Colon (tissue), 2 donors: ENCODE data around the gene STXBP5.
A peak's percentile ranks its signal among the peaks of the same experiment; 100 is the strongest.
"Not testable (repeated sequence)": the region's sequence is repeated elsewhere in the genome, so short reads cannot be mapped to it uniquely, and the experiment has no call there.

Experiments used
- FAIRE-seq: peaks from 2 replicates; lab custom pipeline; 2012; peaks lifted over from hg19 to GRCh38; lab: Jason Lieb, UNC
- donor health status: control.
- donor health status: control.

Gene STXBP5

DNA sequence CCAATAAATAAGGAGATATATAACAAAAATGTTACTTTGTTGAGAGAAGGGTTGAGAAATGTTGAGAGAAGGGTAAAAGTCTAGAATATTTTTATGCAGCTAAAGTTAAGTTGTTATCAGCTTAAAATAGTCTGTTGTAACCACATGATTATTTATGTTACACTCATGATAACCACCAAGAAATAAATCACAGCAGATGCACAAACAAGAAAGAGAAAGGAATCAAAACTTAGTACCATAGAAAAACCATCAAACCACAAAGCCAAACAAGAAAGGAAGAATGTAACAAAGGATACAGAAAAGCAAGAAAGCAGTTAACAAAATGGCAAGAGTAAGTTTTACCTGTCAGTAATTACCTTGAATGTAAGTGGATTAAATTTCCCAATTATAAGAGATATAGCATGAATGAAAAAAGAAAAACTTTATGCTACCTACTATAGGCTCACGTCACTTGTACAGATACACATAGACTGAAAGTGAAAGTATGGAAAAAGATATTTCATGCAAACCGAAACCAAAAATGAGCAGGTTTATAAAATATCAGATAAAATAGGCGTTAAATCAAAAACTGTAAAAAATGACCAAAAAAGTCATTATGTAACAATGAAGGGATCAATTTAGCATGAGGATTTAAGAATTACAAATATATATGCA is 93.6 kb downstream of the STXBP5 start:
- FAIRE-seq, result no peak

DNA sequence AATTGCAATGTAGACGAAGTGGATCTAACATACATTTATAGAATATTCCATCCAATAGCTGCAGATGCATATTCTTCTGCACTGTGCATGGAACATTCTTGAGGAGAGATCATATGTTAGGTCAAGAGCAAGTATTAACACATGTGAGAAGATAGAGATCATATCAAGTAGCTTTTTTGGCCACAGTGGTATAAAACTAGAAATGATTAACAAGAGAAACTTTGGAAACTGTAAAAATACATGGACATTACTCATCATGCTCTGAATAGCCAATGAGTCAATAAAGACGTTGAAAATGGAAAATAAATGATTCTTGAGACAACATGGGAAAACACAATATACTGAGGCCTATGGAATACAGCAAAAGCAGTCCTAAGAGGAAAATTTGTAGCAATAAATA is 94.2 kb downstream of the STXBP5 start:
- no peak for FAIRE-seq

DNA sequence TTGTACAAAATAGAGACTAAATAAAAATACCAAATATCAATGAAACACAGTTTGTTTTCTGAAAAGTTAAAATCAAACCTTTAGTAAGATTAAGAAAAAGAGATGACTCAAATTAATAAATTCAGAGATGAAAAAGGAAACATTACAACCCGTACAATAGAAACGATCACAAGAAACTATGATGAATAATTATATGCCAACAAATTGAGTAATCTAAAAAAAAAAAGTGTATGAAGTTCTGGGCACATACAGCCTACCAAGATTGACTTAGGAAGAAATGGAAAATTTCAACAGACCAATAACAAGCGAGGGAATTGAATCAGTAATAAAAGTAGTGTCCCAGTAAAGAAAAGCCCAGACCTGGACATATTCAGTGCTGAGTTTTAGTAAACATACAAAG is 94.8 kb downstream of the STXBP5 start:
- FAIRE-seq, result no peak

GRCh38 chr6:147301070-147301469 is 96.9 kb downstream of the STXBP5 start:
- no peak for FAIRE-seq

- no peak for FAIRE-seq
Observed at GRCh38 chr6:147304016-147304415, 99.8 kb downstream of the STXBP5 start.

DNA sequence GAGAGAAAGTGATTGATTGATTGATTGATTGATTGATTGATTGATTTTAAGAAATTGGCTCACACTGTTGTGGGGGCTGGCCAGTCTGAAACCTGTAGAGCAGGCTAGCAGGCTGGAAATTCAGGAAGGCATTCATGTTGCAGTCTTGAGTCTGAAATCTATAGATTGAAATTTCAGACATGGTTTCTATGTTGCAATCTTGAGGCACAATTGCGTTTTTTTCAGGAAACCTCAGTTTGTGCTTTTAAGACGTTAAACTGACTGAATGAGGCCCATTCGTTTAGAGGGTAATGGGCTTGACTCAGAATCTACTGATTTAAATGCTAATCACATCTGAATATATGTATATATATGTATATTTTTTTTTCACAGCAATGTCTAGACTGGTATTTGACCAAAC is 106.3 kb downstream of the STXBP5 start:
- no peak for FAIRE-seq

- no peak for FAIRE-seq
Observed at GRCh38 chr6:147311218-147311617, 107.0 kb downstream of the STXBP5 start.

DNA sequence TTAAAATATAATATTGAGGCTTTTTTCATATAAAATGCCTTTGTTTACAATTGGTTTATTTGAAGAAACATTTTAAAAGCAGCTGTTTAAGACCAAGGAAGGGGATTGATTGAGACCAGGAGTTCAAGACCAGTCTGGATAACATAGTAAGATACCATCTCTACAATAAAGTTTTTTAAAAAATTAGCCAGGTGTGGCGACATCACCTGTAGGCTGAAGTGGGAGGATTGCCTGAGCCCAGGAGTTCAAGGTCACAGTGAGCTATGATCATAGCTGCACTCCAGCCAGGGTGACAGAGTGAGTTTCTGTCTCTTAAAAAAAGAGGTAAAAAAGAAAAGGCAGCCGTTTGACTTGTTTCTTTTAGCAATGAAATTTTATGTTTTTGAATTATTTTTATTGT is 117.0 kb downstream of the STXBP5 start:
- no peak for FAIRE-seq

DNA sequence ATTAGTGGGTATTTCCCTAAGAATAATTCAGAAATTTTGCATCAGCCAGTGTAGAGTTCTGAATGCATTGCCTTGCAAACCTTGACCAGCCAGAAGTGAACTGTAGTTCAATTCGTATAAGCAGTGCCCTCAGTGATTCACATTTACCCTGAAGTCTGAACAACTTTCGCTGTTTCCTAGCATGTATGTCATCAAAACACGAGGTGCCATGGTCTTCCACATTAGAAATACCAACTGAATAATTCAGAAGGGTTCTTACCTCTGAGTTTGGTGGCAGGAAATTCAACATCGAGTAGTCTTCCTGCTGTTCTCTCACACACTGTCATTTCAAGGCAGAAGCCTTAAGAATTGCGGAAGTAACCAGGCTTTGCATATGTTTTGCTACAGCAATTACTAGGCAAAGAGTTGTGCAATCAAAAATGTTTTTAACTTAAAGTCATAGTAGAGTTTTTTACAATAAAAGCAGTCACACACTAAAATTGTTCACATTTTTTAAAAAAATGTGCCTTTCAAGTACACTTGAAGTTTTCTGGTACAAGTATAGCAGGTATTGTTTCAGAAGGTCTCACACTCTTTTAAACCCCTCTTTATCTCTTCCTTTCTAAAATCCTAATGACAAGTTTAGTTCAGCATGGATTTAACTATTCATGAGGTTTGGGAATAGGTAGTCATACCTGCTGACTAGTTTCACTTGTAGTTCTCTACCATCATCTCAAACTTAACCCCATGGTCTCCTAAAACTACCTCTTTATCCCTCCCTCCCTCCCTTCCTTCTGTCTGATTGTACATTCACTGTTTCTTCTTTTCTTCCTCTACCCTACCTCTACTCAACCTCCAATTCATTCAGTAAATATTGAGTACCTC is 118.3 kb downstream of the STXBP5 start:
- FAIRE-seq, result peak; percentile 38

DNA sequence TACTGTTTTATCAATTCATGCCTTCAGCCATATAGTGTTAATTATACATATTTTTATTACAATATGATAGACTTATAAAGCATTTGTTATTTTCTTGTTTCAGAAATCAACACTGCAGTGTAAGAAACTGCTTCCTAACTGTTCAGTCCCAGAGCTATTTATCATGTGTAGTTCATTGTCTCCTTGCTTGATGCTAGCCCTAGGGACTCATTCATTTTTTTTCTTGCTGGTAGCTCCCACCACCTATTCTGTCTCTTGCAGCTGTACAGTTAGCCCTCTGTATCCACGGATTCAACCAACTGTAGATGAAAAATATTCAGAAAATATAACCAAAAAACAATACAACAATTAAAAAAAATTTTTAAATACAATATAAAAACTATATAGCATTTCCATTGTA is 121.3 kb downstream of the STXBP5 start:
- no peak for FAIRE-seq

DNA sequence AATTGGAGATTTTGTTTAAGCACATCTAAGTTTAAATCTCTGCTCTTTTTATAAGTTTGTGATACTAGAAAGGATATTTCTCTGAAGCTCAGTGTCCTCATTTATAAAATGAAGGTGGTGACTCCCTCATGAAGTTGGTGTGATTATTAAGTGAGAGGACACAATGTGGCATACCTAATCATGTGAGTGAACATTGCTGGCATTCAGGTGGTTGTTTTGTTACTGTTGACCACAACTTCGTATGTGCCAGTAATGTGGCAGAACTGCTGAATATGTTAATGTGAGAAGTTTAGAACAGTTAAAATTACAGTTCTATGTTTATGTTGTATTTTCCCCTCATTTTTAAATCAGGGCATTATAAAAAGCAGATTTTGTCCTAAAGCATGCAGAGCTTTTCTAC is 127.2 kb downstream of the STXBP5 start:
- FAIRE-seq, result no peak

DNA sequence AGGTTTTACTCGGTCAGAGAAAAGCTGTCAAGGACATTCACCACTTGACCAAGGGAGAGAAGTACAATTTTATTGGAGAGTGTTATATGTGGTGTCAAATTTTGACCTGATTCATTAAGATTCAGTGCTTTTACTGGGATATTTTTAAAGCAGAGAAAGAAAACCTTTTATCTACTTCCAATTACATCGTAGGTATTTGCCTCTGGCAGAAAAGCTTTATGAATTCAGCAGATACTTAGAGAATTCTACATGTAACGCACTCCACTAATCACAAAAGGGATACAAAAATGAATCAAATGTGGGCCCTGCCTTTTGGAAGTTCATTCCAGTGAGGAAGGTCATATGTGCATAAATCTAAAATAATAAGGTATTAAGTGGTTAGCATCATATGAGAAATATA is 133.7 kb downstream of the STXBP5 start:
- FAIRE-seq, result no peak

- no peak for FAIRE-seq
Observed at GRCh38 chr6:147341486-147341885, 137.3 kb downstream of the STXBP5 start.

DNA sequence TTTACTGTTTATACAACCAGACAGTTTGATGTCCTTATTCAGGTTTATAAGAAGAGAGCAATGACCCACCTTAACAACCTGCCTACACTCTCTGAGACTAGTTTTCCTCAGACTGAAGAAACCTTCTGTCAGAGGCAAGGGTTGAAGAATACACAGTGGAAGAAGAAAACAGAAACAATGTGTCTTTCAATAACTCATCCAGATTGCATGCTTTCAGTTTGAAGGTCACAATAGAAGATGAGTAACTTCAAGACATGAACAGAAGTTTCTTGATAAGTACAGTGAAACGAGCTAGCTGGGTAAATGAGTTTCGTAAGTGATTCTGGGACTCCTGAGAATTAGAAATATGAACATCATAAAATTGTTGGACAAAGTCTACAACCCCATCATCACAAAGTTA is 141.7 kb downstream of the STXBP5 start:
- no peak for FAIRE-seq

- FAIRE-seq, result no peak
Observed at GRCh38 chr6:147347179-147347881, 143.1 kb downstream of the STXBP5 start.

DNA sequence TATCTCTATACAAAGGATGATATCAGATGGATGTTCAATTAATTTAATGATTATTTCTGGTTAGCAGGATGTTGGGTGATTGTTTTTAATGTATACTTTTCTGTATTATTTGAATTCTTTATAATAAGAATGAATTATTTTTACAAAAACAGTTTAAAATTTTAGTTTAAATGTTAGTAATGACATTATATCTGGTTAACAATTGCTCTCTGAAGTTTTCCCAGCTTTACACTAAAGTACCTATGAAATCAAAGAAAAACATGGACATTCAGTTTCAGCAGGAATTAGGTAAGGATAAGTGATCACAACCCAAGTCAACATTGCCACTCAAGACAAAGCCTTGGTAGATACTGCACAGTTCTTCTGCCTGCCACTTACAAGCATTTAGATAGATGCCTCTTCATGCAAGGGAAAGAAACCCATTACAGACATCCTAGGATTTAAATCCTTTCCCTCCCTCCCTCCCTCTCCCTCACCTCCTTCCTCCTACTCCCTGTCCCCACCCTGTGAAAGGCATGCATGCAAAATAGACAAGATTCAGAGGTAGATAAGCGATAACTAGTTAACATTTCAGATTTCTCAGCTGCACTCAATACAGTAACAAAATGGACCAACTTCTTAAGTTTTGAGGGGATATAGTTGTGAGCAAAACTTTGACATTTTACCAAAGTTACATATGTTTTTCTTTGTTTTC is 143.8 kb downstream of the STXBP5 start:
- peak; percentile 55 for FAIRE-seq

DNA sequence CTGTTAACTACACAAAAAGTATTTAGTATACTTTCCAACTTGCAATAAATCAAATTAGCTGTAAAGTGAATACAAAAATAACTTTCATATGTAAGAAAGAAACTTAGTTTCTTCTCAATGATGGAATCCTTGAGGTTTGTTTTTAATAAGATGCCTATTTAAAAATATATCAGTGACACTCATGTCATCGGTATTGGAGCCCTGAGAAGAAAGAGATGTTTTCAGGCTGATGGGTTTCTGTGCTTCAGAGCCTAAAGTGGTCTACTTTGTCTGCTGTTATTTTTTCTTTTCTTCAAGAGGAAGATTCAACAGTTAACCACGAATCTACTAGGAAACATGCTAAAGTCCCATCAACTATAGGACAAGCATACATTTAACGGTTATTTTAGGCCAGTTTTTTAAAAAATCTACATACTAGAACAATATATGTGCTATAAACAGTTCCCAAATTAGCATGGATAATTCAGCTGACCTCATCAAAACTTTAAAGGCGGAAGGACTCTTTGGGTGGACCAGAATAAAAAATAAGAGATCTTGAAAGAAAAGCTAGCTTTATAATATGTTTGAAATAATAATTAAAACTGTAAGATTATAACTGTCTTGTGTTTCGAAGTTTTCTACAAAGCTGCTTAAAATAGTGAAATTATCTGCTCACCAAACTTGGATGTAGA is 157.2 kb downstream of the STXBP5 start:
- FAIRE-seq, result peak; percentile 21

DNA sequence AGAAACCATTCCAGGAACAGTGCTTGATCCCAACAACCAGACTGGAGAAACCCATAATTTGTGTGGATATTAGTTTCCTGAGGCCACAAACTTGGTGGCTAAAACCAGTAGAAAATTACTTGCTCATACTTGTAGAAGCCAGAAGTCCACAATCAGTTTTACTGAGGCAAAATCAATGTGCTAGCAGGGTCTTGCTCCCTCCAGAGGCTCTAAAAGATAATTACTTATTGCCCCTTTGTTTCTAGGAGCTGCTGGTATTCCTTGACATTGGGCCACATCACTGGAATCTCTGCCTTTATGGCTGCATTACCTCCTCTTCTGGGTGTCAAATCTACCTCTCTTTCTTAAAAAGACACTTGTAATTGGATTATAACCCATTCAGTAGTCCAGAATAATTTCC is 162.1 kb downstream of the STXBP5 start:
- no peak for FAIRE-seq

- FAIRE-seq, result peak; percentile 33
Observed at GRCh38 chr6:147371325-147371724, 167.1 kb downstream of the STXBP5 start.

DNA sequence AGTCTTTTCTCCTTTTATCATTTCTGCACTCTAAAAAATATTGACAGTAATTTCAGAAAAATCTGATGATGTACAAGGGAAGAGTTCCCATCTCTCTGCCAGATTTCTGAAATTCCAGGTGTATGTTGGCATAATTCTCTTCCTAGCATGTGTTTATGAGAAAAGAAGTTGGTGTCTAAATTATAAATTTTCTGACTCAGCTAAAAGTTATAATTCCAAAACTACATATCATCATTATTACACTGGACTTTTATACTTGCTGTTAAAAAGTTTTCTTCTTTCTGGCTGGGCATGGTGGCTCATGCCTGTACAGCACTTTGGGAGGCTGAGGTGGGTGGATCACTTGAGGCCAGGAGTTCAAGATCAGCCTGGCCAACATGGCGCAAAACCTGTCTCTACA is 168.6 kb downstream of the STXBP5 start:
- no peak for FAIRE-seq

GRCh38 chr6:147378819-147379218 is 174.6 kb downstream of the STXBP5 start:
- FAIRE-seq, result no peak

DNA sequence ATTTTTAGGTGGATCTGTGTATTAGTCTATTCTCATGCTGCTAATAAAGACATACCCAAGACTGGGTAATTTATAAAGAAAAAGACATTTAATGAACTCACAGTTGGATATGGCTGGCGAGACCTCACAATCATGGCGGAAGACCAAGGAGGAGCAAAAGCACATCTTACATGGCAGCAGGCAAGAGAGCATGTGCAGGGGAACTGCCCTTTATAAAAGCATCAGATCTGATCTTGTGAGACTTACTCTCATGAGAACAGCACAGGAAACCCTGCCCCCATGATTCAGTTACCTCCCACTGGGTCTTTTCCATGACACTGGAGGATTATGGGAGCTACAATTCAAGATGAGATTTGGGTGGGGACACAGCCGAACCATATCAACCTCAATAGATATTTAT is 176.6 kb downstream of the STXBP5 start:
- FAIRE-seq, result not testable (repeated sequence)
